ENCODE data around the gene MARK3.

The MARK3 gene

GRCh38 chr14:103434868-103435442 is 49.7 kb downstream of the MARK3 start:
- ATAC-seq (no peak), DNase-seq (no peak)

GRCh38 chr14:103436533-103436932 is 51.3 kb downstream of the MARK3 start:
- DNase-seq: no peak
- no peak for ATAC-seq

DNA sequence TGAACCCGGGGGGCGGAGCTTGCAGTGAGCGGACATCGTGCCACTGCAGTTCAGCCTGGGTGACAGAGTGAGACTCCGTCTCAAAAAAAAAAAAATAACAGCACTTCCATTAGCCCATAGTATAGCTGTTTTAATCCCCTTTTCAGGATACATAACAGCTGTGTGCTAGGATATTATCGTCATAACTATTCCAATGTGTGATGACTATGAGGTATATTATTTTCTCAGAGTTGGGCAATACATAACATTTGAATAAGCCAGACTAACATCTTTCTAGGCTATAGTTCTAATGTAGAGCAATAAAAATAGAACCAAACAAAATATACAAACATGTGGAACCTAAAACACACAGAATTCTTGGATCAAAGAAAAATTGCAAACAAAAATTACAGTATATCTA is 57.1 kb downstream of the MARK3 start:
- no peak for DNase-seq
- ATAC-seq: no peak

DNA sequence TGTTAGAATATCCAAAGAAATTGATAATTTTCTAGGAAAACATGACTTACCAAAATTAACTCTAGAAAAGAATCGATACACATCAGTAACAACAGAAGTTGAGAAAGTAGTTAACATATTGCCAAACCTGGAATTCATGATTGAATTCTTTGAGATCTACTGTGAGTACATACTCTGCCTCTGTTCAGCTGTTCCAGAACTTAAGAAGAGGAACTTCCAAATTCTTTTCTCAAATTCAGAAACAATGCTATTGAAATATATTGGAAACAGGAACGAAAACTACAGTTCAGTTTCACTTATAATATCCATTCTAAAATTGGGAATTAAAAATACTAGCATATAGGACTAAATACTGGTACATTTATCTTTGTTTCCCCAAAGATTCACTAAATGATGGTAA is 57.9 kb downstream of the MARK3 start:
- DNase-seq (no peak), ATAC-seq (no peak)

GRCh38 chr14:103444837-103445524 is 59.8 kb downstream of the MARK3 start:
- DNase-seq (no peak), ATAC-seq (no peak)

- ATAC-seq: no peak
- no peak for DNase-seq
Observed at GRCh38 chr14:103445806-103446205, 60.6 kb downstream of the MARK3 start.

DNA sequence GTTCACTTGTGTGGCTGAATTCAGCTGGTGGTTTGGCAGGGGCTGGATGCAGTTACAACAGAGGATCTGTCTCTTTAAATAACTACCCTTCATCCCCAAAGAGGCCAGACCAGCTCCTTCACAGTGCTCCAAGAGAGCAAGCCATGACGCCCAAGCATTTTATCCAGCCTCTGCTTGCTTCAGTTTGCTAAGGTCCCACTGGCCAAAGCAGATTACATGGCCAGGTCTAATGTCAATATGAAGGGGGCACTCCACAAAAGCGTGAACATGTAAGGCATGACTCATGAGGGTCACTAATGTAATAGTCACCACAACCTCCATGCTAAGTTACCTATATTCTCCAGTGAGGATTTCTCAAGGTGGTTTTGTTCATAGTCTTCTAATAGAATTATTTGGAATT is 62.9 kb downstream of the MARK3 start:
- ATAC-seq: no peak
- no peak for DNase-seq

DNA sequence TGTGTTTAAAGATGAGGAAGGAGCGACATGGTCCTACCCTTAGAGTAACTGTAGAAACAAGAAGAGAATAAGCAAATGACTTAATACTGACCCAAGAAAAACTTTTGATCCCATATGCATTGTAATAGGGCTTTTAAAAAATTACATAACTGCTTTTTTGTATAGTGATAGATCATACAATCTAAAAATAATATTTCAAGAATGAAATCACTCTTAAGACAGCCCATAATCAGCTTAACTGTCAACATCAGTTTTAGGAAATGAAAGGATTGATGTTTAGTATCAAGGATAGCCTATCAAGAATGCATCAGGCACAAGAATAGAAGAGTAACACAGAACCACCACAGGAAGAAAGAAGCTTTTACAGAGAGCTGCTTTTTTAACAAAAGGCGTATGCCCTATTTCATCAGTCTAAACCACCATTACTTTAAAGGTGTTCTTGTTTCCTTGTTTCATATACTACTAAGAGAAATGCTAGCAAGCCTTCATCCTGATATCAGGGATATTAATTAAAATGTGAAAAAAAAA is 64.5 kb downstream of the MARK3 start:
- ATAC-seq (no peak), DNase-seq (no peak)

- ATAC-seq (no peak), DNase-seq (no peak)
Observed at GRCh38 chr14:103450416-103450815, 65.2 kb downstream of the MARK3 start.

- ATAC-seq (no peak), DNase-seq (no peak)
Observed at GRCh38 chr14:103451401-103451800, 66.2 kb downstream of the MARK3 start.

GRCh38 chr14:103453791-103454190 is 68.6 kb downstream of the MARK3 start:
- no peak for DNase-seq

DNA sequence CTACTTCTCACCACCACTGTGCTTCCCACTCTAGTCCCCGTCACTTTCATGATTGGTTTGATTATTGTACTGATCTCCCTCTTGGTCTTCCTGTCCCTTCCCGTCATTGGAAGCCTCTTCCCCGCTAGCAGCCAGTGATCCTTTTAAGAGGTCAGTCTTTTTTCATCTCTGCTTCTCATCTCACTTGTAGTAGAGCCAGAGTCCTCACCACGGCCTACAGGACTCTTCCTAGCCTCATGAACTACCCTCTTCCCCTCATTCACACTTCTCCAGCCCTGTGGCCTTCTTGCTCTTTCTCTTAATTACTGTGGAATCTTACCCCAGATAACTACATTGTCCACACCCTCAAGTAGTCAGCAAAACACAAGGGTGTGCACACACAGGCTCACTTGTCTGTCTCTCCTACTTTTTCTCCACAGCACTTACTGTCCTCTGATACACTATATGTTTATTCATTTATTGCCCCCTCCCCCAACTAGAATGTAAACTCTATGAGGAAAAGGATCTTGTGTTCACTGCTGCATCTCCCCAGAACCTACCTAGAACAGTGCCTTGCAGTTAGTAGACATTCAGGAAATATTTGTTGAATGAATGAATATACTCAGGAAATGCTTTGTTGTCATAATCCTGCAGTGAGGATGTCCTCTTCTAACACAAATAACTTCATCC is 71.1 kb downstream of the MARK3 start:
- ATAC-seq: no peak
- DNase-seq: no peak

More at GRCh38 chr14:103453791-103454190, 68.6 kb downstream of the MARK3 start:
- no peak for ATAC-seq

GRCh38 chr14:103460415-103460814 is 75.2 kb downstream of the MARK3 start:
- DNase-seq (no peak), ATAC-seq (no peak)

DNA sequence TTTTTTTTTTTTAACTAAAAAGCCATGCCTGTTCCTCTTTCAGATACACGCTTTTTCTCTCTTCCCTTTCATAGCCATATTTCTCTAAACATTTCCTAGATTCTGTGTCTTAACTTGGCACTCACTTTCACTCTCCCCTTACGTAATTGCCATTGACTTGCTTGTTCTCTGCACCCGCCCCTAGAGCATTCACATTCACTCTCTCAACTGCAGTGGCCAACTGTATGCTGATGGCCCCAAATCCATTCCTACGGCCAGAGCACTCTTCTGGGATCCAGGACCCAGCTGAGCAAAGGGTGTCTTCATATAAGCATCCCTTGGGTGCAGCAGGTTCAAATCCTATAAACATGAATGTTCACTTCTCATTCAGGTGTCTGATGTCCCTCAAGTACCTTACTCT is 77.9 kb downstream of the MARK3 start:
- DNase-seq: no peak
- no peak for ATAC-seq

DNA sequence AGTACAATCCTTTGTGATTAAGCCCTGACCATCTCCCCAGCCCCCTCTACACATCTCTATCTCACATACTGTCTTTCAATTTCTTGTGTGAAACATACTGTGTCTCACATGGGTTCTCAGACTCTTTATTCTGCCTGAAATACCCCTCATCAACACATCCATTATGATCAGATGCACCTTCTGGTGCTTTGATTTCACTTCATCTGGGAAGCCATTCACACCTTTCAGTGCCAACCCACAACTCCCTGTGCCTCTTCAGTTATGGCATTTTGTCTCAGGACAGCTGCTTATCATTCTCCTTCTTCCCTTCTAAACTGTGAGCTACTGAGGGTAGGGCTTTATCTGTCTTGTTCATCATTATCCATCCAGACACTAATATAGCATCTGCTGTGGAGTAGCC is 78.6 kb downstream of the MARK3 start:
- ATAC-seq (no peak), DNase-seq (no peak)

- DNase-seq: no peak
- ATAC-seq: no peak
Observed at GRCh38 chr14:103472939-103473338, 87.7 kb downstream of the MARK3 start.

- ATAC-seq: no peak
- DNase-seq: no peak
Observed at GRCh38 chr14:103474893-103475292, 89.7 kb downstream of the MARK3 start.

DNA sequence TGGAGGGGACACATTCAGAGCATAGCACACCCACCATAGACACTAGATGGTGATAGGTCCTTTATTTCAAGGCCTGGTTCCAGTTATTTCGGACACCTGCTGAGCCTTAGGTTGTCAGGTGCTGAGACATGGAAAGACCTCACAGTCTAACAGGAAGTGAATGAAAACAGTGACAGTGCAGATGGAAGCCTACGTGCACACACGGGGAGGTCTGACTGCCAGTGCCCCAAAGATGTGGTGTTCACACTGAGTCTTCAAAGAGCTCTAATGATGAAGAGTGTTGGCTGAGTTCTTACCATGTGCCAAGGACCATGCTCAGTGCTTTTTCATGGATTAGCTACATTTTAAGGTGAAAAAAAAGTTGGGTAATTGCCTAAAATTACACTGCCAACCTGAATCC is 90.8 kb downstream of the MARK3 start:
- no peak for DNase-seq
- no peak for ATAC-seq

DNA sequence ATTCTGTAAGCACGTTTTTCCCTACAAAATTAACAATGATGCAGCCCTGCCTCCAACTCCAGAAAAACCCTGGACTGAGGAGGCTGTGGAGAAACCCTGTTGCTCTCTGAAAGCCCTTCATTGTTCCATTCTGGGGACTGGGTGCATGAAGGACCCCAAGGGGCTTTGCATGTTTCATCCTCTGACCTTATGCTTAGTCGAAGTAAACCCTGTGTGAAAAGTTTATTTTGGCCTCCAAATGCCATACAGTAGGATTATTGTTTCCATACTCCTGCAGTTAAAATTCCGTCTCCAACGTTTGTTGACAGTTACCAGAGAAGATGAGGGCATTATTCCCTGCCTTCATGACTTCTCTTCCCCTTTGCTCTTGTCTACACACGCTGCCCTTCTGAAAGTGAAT is 91.4 kb downstream of the MARK3 start:
- no peak for DNase-seq
- ATAC-seq: no peak

- ATAC-seq (peak; percentile 61), DNase-seq (no peak)
Observed at GRCh38 chr14:103480595-103480994, 95.4 kb downstream of the MARK3 start.

DNA sequence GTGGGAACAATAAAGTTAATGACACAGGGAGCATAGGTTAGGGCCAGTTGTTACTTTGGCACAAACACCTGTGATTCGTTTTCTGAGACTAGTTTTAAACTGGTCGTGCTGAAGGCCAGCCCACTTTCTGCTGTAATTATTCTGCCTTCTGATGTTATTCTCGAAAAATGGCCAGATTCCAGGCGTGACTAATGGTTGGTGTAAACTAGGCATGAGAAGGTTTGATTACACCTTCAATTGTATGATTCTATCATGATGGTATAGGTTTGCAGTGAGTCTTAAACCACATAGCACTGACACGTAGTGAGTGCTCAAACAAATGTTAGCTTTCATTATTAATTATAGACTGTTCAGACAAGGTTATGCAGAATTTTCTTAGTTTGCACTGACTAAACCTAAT is 98.4 kb downstream of the MARK3 start:
- no peak for DNase-seq

DNA sequence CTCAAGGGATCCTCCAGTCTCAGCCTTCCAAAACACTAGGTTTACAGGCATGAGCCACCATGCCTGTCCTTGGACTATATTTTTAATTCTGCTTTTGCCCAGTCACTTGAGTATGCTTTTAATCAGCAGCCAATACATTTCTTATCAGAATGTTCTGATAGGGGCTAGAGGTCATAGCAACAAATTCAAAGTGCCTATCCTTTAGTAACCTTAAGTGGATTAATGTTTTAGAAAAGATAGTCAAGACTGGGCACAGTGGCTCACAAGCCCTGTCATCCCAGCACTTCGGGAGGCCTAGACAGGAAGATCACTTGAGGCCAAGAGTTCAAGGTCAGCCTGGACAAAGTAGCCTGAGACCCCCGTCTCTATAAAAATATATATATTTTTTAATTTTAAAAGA is 100.3 kb downstream of the MARK3 start:
- no peak for ATAC-seq
- no peak for DNase-seq

More for the DNA sequence above, 98.4 kb downstream of the MARK3 start:
- ATAC-seq: no peak

DNA sequence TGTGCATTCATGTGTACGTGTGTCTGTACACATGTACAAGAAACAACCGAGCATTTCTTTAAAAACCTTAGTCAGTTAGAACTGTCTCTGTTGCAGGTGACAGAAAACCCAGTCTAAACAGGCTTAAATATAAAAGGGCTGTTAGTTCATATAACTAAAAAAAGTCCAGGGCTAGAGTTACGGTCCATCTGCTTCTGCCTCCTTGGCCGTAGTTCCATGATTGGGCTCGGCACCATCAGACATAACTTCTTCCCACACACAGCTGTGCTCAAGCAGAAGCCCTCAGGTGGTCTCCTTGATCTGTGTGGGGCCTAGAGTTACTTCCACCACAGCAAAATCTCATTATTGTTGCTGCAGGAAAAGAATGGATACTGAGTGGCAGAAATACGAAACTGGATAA is 102.9 kb downstream of the MARK3 start:
- ATAC-seq: no peak

DNA sequence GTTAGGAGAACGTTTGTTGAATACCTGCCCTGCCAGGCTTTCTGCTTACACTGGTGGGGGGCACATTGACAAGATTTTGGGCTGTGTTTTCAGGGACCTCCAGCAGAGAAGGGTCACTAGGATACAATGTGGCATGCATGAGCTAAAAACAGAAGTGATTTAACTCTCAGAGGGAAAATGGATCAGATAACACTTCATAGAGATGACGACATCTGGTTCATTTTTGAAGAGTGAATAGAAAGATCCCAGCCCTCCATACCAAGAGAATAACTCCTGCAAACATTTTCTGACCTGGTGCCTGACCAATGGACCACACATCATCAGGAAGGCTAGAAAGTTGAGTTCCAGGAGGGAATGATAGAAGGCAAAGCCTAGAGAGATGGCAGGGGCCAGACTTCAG is 103.7 kb downstream of the MARK3 start:
- ATAC-seq (no peak), DNase-seq (no peak)

More for the DNA sequence above, 102.9 kb downstream of the MARK3 start:
- no peak for DNase-seq
